Embryonic facial prominence (tissue), 1 donor: ENCODE results near the gene PCDH15.
A peak's percentile ranks its signal among the peaks of the same experiment; 100 is the strongest.

Experiments
- DNase-seq: peaks from one replicate; pipeline ENCODE4 v3.0.0-alpha.2; 2016; ENCODE audit errors: extremely low spot score

PCDH15 gene

GRCh38 chr10:54125098-54125747 lies 675.8 kb downstream of the PCDH15 start:
- DNase-seq, result peak; percentile 9

GRCh38 chr10:54124209-54124885 lies 676.7 kb downstream of the PCDH15 start:
- no peak for DNase-seq

GRCh38 chr10:54120806-54121205 lies 680.2 kb downstream of the PCDH15 start:
- DNase-seq, result no peak

- DNase-seq, result no peak
Observed at GRCh38 chr10:54108961-54109360, 692.1 kb downstream of the PCDH15 start.

DNA sequence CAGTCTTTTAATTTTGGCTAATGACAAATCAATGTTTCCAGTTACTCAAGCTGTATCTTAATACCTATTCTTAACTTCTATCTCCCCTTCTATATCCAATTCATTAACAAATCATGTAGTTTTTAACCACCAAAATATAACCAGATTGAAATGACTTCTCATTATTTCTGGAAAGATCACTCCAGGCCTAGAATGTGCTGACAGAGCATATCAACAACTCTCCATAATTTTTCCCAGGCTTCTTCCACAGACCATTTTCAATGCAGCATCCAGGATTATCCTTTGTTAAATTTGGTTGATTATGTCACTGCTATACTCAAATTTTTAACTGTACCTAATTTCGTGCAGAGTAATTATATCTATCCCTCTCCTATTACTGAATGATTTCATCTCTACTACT lies 704.1 kb downstream of the PCDH15 start:
- no peak for DNase-seq

GRCh38 chr10:54094321-54094720 lies 706.7 kb downstream of the PCDH15 start:
- no peak for DNase-seq

DNA sequence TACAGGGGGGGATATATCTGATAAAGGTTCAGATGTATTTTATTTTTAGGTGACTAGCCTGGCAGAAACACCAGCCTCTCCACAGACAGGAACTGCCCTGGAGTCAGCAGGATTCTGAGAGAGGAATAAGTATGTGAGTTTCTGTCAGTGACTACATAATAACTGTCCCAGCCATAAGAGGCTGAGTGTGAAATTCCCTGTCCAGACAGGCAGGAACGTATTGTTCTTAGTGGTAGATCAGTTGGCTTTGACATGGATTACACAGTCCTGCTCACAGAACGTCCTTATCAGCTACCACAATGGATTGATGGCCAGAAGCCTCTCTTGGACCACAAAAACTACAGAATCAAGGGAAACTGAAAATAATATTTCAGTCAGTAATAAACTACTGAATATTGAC lies 709.8 kb downstream of the PCDH15 start:
- DNase-seq, result no peak

DNA sequence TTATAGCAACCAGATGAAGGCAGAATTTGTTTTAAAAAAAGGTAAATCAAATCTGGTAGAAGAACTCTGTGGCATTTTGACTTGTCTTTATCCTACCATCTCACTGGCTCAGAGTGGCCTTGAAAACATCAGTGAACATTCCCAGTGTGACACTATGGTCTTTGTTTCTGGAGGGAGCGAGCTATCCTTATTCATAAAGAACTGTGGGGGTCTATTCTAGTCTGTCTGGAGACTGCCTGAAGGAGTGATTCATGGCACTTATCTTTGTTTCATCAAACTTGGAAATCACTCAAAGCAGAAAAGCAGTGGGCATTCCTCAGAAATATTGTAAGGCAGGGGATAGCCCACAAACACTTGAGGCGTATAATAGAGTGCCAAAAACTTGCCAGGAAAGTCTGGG lies 719.1 kb downstream of the PCDH15 start:
- DNase-seq, result no peak

DNA sequence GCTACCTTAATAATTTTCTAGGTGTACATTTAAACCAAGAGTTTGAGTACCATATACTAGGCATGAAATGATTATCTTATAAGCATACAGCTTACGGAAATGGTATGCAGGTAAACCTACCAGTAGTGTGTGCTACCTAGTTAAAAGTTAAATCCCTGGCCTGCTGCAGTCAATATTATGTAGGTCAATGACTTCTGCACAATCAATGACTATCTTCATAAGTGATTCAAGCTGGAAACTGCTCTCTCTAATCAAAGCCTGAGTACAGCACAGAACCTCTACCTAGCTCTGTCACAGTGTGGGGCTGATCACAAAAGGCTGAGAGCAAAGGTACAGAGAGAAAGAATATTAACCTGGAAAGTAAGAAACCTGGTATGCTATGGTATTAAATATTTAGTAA lies 733.7 kb downstream of the PCDH15 start:
- no peak for DNase-seq

GRCh38 chr10:54066646-54067045 lies 734.4 kb downstream of the PCDH15 start:
- no peak for DNase-seq

- DNase-seq, result no peak
Observed at GRCh38 chr10:54065106-54065505, 735.9 kb downstream of the PCDH15 start.

DNA sequence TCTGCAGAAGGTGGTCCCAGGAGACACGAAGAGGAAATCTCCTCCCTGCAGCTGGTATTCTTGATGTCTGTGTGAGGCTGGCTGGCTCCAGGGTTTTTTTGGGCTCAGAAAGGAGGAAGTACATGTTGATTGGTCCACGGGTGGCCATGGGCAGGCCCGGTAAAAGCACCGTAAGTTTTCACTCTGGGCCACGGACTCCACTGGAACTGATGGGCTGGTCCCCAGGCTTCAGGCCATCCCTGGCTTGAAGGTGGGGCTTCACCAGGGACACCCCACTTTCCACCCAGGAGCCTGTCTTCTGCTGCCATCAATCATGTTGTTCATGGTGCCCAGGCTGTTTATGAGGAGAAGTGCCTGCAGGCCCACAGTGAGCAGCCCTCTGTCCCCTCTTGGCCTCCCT lies 736.8 kb downstream of the PCDH15 start:
- no peak for DNase-seq

- DNase-seq, result no peak
Observed at GRCh38 chr10:54063514-54063913, 737.5 kb downstream of the PCDH15 start.

DNA sequence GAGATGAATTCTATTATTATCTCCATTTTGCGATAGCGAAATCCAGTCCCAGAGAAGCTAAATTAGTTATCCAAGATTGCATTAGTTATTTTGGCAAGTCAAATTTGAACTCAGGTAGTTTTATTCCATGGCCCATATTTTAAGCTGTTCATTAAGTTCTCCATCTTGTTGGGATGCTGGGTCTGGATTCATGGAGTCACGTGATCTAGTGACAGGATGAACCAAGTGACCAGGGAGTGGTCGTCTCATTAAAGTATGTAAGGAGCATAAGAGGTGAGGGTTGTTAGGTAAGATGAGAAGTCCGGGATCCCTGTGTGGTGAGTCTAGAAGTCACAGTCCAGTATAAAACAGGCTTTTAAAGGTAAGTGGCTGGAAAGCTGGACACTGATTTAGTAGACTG lies 740.5 kb downstream of the PCDH15 start:
- DNase-seq, result no peak

DNA sequence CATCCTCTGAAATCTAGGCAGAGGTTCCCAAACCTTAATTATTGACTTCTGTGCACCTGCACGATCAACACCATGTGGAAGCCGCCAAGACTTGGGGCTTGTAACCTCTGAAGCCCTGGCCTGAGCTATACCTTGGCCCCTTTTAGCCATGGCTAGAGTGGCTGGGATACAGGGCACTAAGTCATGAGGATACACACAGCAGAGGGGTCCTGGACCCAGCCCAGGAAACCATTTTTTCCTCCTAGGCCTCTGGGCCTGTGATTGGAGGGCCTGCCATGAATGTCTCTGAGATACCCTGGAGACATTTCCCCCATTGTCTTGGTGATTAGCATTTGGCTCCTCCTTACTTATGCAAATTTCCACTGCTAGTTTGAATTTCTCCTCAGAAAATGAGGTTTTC lies 743.7 kb downstream of the PCDH15 start:
- DNase-seq, result no peak

GRCh38 chr10:54026340-54026739 lies 774.7 kb downstream of the PCDH15 start:
- no peak for DNase-seq

DNA sequence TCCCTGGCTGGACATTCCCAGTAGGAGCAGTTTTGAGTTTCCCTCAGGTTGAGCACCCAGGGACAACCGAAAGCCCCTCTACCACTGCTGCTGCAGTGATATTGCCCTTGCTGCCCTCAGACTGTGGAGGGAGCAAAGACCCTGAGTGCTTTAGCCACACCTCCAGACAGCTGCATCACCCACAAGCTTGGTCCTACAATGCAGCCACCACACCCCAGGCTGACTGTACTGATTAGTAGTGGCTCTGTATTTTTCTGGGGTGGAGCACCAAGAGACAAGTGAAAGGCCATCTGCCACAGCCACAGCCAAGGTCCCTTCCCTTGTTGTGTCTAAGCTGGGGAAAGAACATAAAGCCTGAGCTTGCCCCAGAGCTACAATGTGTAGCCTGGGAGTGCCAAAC lies 789.9 kb downstream of the PCDH15 start:
- no peak for DNase-seq

GRCh38 chr10:54010337-54010933 lies 790.6 kb downstream of the PCDH15 start:
- no peak for DNase-seq

DNA sequence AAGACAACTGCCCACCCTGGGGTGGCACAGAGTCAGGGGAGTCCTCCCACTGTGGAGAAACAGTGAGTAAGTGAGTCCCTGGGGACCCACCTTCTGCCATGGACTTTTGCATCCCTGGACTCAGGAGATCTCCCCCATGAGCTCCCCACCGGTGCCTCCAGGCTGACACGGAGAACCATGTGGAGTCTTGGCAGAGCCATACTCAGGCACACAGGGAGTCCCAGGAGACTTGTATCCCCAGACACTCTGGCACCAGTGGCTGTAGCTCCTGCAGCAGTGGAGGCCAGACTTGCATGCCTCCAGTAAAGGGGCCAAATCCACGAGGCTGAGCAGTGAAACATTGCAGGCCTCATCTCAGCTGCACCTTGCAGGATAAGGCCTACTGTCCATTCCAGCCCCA lies 791.4 kb downstream of the PCDH15 start:
- no peak for DNase-seq

- DNase-seq, result no peak
Observed at GRCh38 chr10:54002077-54002476, 799.0 kb downstream of the PCDH15 start.

DNA sequence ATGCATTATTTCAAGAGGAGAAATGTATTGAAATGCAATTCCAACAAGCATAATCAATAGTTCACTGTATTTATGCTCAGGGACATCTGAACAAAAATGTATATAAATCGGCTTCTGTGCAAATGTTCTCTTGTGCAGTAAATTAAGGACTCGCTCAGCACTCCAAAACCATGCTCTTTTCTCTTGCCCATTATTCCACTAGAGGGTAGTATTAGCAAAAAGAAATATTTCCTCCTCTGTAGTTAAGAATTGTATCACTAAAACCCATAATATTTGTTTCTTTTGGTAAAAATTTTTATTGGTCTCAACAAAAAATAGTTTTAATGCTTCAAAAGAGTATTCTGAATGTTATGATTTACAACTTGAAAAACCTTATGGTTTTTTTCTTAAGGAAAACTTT lies 803.1 kb downstream of the PCDH15 start:
- DNase-seq, result no peak

- DNase-seq, result no peak
Observed at GRCh38 chr10:53990799-53991238, 810.2 kb downstream of the PCDH15 start.

GRCh38 chr10:53983431-53983830 lies 817.6 kb downstream of the PCDH15 start:
- DNase-seq, result no peak
